Activated CD4-positive, alpha-beta T cell treated with anti-CD3 and anti-CD28 coated beads for 36 hours (primary cell): Measurements from ENCODE around the gene CX3CR1. TPM values are rescaled to one million over a fixed set of nuclear protein-coding genes. Genes with fewer than 3 reads are reported as not detected.

Source experiments
- ATAC-seq: fragments of 200-7000 bp; cut with Tn5 transposase; one replicate; pipeline ENCODE4 v1.10.0; 2021; ENCODE audit warnings: mild to moderate bottlenecking, moderate library complexity
- CTCF ChIA-PET: fragments of 350-600 bp; sonication (Branson Sonifier 250); formaldehyde crosslinking; loops from one replicate; lab custom pipeline; 2021; ENCODE audit warnings: antibody characterized with exemption; lab: Charles Lee
- POLR2A ChIA-PET: fragments of 350-600 bp; sonication (Branson Sonifier 250); formaldehyde crosslinking; loops from one replicate; lab custom pipeline; 2021; ENCODE audit warnings: antibody characterized with exemption, inconsistent platforms; lab: Charles Lee
- DNase-seq: peaks from one replicate; pipeline ENCODE4 v3.0.0-alpha.2; 2020
- H3K27ac Mint-ChIP-seq: one replicate; pipeline ENCODE4 v1.8.0; 2021; ENCODE audit warnings: mixed read lengths
- H3K27me3 Mint-ChIP-seq: one replicate; pipeline ENCODE4 v1.8.0; 2021; ENCODE audit warnings: mixed read lengths
- H3K36me3 Mint-ChIP-seq: one replicate; pipeline ENCODE4 v1.8.0; 2021; ENCODE audit warnings: low read depth, mixed read lengths
- H3K4me1 Mint-ChIP-seq: one replicate; pipeline ENCODE4 v1.8.0; 2021; ENCODE audit warnings: mixed read lengths
- H3K4me3 Mint-ChIP-seq: one replicate; pipeline ENCODE4 v1.8.0; 2021; ENCODE audit warnings: mild to moderate bottlenecking, moderate library complexity, mixed read lengths
- H3K9me3 Mint-ChIP-seq: one replicate; pipeline ENCODE4 v1.8.0; 2021; ENCODE audit warnings: low read depth, mixed read lengths
- intact Hi-C, 2 experiments: fragments of 100-400 bp; cut with DNase I in 1 of 2; cut with micrococcal nuclease in 1 of 2; formaldehyde crosslinking; loops; one replicate each; pipeline versions ENCODE4 v1.14.2 to v1.15.1; 2022 to 2024; cut with DNase I, micrococcal nuclease
- total RNA-seq, 2 experiments: library from RNA; stranded (reverse); gene quantifications; one replicate each; pipeline ENCODE4 v1.2.3, GENCODE V29; 2021

CX3CR1 gene
- total RNA-seq, 2 experiments from 2014 or later, result 0.14 to 0.16 TPM

DNA sequence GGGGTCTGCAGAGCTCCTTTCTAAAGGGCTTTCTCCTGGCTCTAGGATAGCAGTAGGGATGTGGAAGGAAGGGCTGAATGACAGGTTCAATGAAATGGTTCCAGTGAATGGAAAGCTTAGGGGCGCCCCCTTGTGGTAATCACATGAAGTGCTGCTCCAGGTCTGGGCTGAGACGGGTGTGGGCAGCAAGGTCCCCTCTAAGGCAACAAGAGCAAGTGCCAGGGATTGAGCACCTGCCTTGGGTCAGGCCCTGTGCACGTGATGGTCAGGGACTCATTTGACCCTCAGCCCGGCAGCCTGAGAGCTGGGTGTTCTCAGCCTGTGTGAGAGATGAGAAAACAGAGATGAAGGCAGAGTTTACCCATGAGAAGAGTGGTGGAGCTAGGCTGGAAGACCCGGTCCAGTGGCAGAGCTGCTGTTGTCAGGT is 12.1 kb upstream of the CX3CR1 start:
- no peak overlapping the region for H3K4me3 Mint-ChIP-seq
- intact Hi-C loops, result loop anchor here (1.0 kb wide), 2 partner anchors 86 to 191 kb away; no protein-coding TSS in a partner anchor
- H3K27ac Mint-ChIP-seq, result no peak overlapping the region
- ATAC-seq, result peak; percentile 40
- peak; percentile 86 for DNase-seq
- H3K36me3 Mint-ChIP-seq, result no peaks in the 10 kb centered on the region
- H3K9me3 Mint-ChIP-seq, result no peaks in the 10 kb centered on the region
- ChIA-PET POLR2A (no interaction called here), CTCF (interaction anchor here (0.6 to 13.0 kb wide), 52 partner anchors 10 to 796 kb away, joined by 3 to 447 read pairs (median 5); partner anchors contain the start of genes CX3CR1, EXOG, GORASP1 and TTC21A)
- H3K4me1 Mint-ChIP-seq, result peaks cover 22% of the 10 kb centered on the region
- H3K27me3 Mint-ChIP-seq, result no peaks in the 10 kb centered on the region

DNA sequence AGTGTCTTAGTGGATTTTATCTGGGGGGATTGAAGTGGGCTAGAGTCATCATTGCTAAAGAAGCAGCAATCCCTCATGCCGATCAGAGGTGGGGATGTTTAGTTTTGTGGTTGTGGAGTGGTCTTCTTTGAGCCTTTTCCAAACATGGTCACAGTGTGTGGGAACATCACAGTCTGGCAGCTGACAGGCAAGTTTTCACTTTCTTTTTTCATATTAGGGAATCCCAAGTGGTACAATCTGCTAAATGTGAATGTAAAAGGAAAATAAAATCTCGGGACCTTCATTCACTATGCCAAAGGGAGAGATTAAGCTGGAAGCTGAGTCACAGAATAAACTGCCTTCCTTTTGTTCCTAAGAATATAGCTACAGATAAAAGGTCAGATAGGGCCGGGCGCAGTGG is 10.4 kb upstream of the CX3CR1 start:
- Mint-ChIP-seq H3K4me1 (peaks cover 18% of the 10 kb centered on the region), H3K27me3 (no peaks in the 10 kb centered on the region), H3K36me3 (no peaks in the 10 kb centered on the region), H3K4me3 (no peak overlapping the region), H3K9me3 (no peaks in the 10 kb centered on the region), H3K27ac (no peak overlapping the region)
- intact Hi-C loops, result no loop called here
- ATAC-seq (no peak), DNase-seq (no peak)
- POLR2A ChIA-PET, result no interaction called here
- CTCF ChIA-PET, result interaction anchor here (0.6 to 13.0 kb wide), 19 partner anchors 11 to 1351 kb away, joined by 3 to 447 read pairs (median 3); partner anchors contain the start of genes CX3CR1 and XIRP1

DNA sequence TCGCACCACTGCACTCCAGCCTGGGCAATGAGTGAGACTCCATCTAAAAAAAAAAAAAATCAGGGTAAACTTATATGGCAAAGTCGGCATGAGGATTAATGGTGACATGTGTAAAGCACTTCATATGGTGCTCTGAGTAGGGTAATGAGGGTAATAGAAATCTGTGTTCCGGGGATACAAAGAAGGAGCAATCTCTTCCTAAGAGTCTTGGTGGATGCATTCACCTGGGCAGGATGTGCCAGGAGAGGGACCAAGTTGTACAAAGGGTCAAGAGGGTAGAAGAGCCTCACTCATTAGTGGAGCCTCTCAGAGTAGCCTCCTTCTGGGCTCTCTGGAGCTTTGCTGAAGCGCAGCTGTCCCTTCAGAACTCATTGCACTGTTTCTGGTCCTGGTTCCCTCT is 9.3 kb upstream of the CX3CR1 start:
- CTCF ChIA-PET, result interaction anchor here (0.6 to 13.0 kb wide), 60 partner anchors 9 to 768 kb away, joined by 3 to 447 read pairs (median 7); partner anchors contain the start of genes CX3CR1, GORASP1, TTC21A and XIRP1
- Mint-ChIP-seq H3K9me3 (no peaks in the 10 kb centered on the region), H3K4me3 (no peak overlapping the region), H3K36me3 (no peaks in the 10 kb centered on the region), H3K27ac (no peak overlapping the region), H3K27me3 (no peaks in the 10 kb centered on the region), H3K4me1 (peaks cover 13% of the 10 kb centered on the region)
- intact Hi-C loops, result loop anchor here (2.0 to 5.0 kb wide), 2 partner anchors 188 to 767 kb away; no protein-coding TSS in a partner anchor
- POLR2A ChIA-PET, result interaction anchor here (0.6 to 1.5 kb wide), 5 partner anchors 97 to 147 kb away, joined by 3 to 6 read pairs (median 3); partner anchors contain the start of gene XIRP1
- DNase-seq (no peak), ATAC-seq (no peak)

DNA sequence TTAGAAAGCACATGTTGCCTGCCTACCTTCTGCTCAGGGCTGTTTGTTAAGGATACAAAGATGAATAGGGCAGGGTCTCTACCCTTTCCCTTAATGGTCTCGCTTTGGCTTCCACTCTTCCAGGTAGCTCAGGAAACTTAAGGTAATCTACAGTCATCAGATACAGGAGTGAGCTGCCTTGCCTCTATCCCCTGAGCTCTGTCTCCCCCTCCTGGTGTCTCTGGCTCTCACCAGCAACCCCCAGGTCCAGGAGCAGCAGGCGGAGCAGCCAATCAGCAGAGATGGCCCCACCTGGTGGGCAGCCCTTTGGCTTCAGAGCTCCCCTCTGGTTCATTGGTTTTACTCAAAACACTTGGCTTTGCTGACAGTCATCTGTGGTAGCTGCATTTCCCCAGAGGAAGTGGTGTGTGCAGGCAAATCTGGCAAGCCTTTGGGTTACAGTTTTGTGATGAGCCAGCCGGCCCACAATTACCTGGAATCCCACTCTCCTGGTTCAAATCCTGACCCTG is 8.5 kb upstream of the CX3CR1 start:
- CTCF ChIA-PET, result interaction anchor here (0.6 to 13.0 kb wide), 70 partner anchors 9 to 767 kb away, joined by 3 to 447 read pairs (median 5); partner anchors contain the start of genes CX3CR1, GORASP1, TTC21A and XIRP1
- intact Hi-C loops, result loop anchor here (1.0 to 5.0 kb wide), 6 partner anchors 80 to 766 kb away; no protein-coding TSS in a partner anchor
- H3K27ac Mint-ChIP-seq, result no peak overlapping the region

DNA sequence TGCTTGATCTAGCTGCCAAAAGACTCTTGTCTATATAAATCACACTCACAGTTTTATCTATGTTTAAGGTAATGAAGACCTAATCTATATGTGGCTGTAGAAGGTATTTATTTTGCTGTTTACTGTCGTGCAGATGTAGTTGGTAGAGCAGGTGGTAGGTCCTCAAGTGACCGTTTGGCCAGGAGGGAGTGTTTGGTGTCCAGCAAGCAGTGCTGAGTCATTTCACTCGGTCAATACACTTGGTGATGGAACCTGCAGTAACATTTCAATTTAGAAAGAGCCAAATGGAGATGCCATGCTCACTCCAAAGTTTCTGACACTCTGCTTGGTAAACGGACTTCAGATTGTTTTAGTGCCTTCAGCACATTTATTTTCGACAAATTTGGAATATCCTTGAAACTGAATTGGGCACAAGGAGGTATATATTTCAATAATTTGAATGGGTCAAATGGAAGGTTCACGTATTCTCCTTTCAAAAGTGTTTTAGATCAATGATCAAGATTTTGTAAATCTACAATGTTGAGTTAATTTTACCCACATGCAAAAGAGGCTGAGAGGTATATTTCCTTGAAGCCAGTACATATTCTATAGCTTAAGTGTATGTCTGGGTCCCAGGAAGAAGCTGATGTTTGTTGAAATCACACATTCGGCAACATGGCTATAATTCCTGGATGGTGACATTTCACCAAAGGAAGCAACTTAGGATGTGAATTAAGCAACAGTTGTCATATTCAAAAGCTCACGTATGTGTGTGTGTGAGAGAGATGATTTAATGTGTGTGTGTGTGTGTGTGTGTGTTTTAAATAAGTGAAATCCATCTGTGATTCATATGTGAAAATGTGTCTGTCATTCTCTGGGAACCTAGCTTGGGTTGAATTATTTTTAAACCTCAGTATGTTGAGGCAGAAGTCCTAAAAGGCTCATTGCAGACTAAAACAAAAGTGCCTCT is 7.7 kb upstream of the CX3CR1 start:
- Mint-ChIP-seq H3K27ac (no peak overlapping the region), H3K4me3 (no peak overlapping the region), H3K36me3 (no peaks in the 10 kb centered on the region), H3K4me1 (peaks cover 13% of the 10 kb centered on the region), H3K27me3 (no peaks in the 10 kb centered on the region), H3K9me3 (no peaks in the 10 kb centered on the region)
- ATAC-seq (no peak), DNase-seq (no peak)
- intact Hi-C loops, result loop anchor here (1.0 to 5.0 kb wide), 6 partner anchors 79 to 765 kb away; no protein-coding TSS in a partner anchor
- CTCF ChIA-PET, result interaction anchor here (0.6 to 13.0 kb wide), 67 partner anchors 8 to 391 kb away, joined by 3 to 447 read pairs (median 6); partner anchors contain the start of genes CX3CR1, GORASP1, TTC21A and XIRP1
- POLR2A ChIA-PET, result interaction anchor here (0.6 to 1.5 kb wide), 6 partner anchors 25 to 145 kb away, joined by 3 to 6 read pairs (median 3); partner anchors contain the start of gene XIRP1

More for the DNA sequence above, 8.5 kb upstream of the CX3CR1 start:
- POLR2A ChIA-PET, result interaction anchor here (0.6 to 1.5 kb wide), 8 partner anchors 26 to 146 kb away, joined by 3 to 6 read pairs (median 3); partner anchors contain the start of gene XIRP1
- peak; percentile 90 for DNase-seq
- Mint-ChIP-seq H3K9me3 (no peaks in the 10 kb centered on the region), H3K4me1 (peaks cover 13% of the 10 kb centered on the region), H3K4me3 (no peak overlapping the region), H3K27me3 (no peaks in the 10 kb centered on the region), H3K36me3 (no peaks in the 10 kb centered on the region)
- ATAC-seq, result peak; percentile 96

DNA sequence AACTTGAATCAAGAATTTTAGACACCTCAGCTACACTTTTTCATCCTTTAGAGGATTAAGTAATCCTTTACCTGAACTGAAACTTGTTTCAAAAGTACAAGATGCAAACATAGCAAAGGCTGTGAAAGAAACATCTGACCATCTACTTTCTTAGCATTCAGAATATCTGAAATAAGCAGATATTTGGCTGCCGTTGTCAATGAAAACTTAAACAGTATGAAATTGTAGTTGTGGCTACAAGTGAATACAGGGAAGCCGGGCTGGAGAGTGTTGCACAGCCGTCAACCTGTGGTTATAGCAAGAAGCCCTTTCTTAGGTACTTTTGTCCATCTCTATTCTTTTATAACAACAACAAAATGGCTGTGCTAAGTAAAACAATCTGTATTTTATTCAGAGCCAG is 6.9 kb upstream of the CX3CR1 start:
- Mint-ChIP-seq H3K4me1 (peaks cover 11% of the 10 kb centered on the region), H3K27me3 (no peaks in the 10 kb centered on the region), H3K9me3 (no peaks in the 10 kb centered on the region), H3K36me3 (no peaks in the 10 kb centered on the region), H3K4me3 (no peak overlapping the region), H3K27ac (no peak overlapping the region)
- DNase-seq (no peak), ATAC-seq (no peak)
- CTCF ChIA-PET, result interaction anchor here (0.6 to 13.0 kb wide), 8 partner anchors 9 to 194 kb away, joined by 3 to 447 read pairs (median 5); partner anchors contain the start of gene XIRP1
- POLR2A ChIA-PET, result no interaction called here
- intact Hi-C loops, result loop anchor here in 1 of 2 experiments (5.0 kb wide), 1 partner anchor 764 kb away; no protein-coding TSS in a partner anchor

DNA sequence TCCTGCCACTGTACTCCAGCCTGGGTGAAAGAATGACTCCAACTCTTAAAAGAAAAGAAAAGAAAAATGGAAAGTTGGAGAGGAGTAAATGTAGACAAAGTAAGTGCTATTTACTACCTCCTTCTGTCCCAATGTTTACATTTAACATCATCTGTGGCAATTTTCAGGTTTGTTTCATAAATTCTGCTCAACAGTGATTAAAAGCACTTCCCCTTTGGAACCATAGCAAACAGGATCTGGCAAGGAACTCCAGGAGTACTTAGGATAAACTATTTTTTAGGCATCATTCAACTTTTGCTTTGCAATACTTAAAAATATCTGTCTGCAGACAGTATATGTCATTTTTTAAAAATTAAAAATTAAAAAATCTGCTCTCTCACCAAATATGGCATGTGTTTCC is 5.5 kb upstream of the CX3CR1 start:
- Mint-ChIP-seq H3K4me1 (peaks cover 11% of the 10 kb centered on the region), H3K36me3 (no peaks in the 10 kb centered on the region), H3K4me3 (no peak overlapping the region), H3K27ac (no peak overlapping the region), H3K27me3 (no peaks in the 10 kb centered on the region), H3K9me3 (no peaks in the 10 kb centered on the region)
- POLR2A ChIA-PET, result no interaction called here
- CTCF ChIA-PET, result interaction anchor here (3.7 to 13.0 kb wide), 2 partner anchors 95 to 157 kb away, joined by 55 to 447 read pairs; partner anchors contain the start of gene XIRP1
- intact Hi-C loops, result loop anchor here in 1 of 2 experiments (5.0 kb wide), 1 partner anchor 763 kb away; no protein-coding TSS in a partner anchor
- ATAC-seq (no peak), DNase-seq (no peak)

DNA sequence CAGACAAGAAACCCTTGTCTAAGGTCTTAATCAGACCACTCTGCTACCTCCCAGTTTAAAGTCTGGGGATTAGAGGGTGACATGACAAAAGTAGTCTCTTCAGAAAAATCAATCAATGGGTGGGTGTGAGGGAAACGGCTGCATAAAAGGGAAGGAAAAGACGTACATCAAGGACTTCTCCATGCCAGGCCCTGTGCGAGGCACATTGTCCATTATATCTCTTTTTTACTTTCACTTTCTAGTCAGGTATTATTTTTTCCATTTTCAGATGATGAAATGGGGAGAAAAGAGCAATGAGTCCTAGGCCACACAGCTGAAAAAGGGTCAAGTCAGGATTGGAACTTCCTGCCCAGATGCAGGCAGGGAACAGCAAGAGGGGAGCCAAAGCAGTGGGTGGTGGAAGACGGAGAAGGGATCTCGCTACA is 4.6 kb upstream of the CX3CR1 start:
- Mint-ChIP-seq H3K9me3 (no peaks in the 10 kb centered on the region), H3K4me1 (peaks cover 11% of the 10 kb centered on the region), H3K36me3 (no peaks in the 10 kb centered on the region), H3K27me3 (no peaks in the 10 kb centered on the region), H3K4me3 (no peak overlapping the region), H3K27ac (peak overlapping the region; percentile 32)
- intact Hi-C loops, result no loop called here
- ATAC-seq (no peak), DNase-seq (no peak)
- CTCF ChIA-PET, result interaction anchor here (1.2 kb wide), 1 partner anchor 95 kb away, joined by 3 read pairs; no protein-coding TSS in a partner anchor
- POLR2A ChIA-PET, result no interaction called here

DNA sequence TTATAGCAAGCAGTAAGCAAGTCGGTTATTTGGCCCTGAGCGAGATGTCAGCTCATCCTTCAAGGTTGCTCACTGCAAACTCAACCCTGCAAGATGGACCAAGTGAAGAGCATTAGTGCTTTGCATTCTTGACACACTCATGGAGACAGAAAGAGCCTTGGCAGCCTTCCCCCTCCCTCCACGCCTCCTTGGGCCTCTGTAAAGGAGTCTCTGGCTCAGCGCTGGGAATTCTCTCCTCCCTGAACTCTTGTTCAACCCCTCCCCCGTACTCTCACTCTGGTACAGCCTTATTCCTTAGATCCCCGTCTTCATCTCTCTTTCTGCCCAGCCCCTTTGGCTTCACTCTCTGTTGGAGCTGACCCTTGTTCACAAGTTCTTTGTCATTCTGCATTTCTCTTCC is 2.2 kb upstream of the CX3CR1 start:
- intact Hi-C loops, result no loop called here
- no peak overlapping the region for H3K27ac Mint-ChIP-seq
- ATAC-seq (no peak), DNase-seq (no peak)
- CTCF ChIA-PET, result interaction anchor here (0.6 to 2.6 kb wide), 4 partner anchors 10 to 160 kb away, joined by 3 to 10 read pairs (median 4); no protein-coding TSS in a partner anchor
- POLR2A ChIA-PET, result no interaction called here
- H3K27me3 Mint-ChIP-seq, result no peaks in the 10 kb centered on the region
- H3K36me3 Mint-ChIP-seq, result no peaks in the 10 kb centered on the region
- no peaks in the 10 kb centered on the region for H3K9me3 Mint-ChIP-seq
- no peak overlapping the region for H3K4me3 Mint-ChIP-seq
- H3K4me1 Mint-ChIP-seq, result peaks cover 5% of the 10 kb centered on the region

DNA sequence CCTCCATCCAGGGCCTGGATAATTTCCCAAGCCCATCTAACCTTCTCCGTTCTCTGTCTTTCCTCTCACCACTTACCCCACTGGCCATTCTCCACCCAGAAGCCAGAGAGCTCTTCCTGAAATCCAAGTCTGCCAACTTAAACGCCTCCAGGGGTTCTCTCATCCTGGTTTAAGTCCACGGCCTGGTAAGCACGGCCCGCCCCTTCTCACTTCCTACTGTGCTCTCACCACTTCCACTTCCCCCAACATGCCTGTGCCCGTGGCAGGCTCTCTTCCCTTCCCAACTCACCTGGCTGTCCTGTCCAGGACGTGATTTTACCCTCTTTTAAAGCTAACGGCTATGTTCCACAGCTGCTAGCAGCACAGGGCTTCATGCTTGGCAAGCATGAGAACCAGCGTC is 1.7 kb upstream of the CX3CR1 start:
- Mint-ChIP-seq H3K9me3 (no peaks in the 10 kb centered on the region), H3K27ac (peak overlapping the region; percentile 1), H3K27me3 (no peaks in the 10 kb centered on the region), H3K4me1 (peaks cover 10% of the 10 kb centered on the region), H3K36me3 (no peaks in the 10 kb centered on the region), H3K4me3 (no peak overlapping the region)
- ChIA-PET CTCF (interaction anchor here (0.6 to 2.6 kb wide), 5 partner anchors 11 to 160 kb away, joined by 3 to 10 read pairs (median 5); no protein-coding TSS in a partner anchor), POLR2A (no interaction called here)
- ATAC-seq (no peak), DNase-seq (no peak)
- intact Hi-C loops, result no loop called here
